GM18498 (cell line): ENCODE data around the gene LLGL2.
"Not testable (repeated sequence)": the region's sequence is repeated elsewhere in the genome, so short reads cannot be mapped to it uniquely, and the experiment has no call there.

Experiments used
- ATAC-seq: cut with Tn5 transposase; IDR thresholded peaks from one replicate; pipeline ENCODE4 v1.9.1; 2021; ENCODE audit warnings: mild to moderate bottlenecking, moderate library complexity; ENCODE audit not compliant: unreplicated experiment

Gene LLGL2

GRCh38 chr17:75588596-75589011, 63.1 kb downstream of the LLGL2 start:
- ATAC-seq, result peak; percentile 23

DNA sequence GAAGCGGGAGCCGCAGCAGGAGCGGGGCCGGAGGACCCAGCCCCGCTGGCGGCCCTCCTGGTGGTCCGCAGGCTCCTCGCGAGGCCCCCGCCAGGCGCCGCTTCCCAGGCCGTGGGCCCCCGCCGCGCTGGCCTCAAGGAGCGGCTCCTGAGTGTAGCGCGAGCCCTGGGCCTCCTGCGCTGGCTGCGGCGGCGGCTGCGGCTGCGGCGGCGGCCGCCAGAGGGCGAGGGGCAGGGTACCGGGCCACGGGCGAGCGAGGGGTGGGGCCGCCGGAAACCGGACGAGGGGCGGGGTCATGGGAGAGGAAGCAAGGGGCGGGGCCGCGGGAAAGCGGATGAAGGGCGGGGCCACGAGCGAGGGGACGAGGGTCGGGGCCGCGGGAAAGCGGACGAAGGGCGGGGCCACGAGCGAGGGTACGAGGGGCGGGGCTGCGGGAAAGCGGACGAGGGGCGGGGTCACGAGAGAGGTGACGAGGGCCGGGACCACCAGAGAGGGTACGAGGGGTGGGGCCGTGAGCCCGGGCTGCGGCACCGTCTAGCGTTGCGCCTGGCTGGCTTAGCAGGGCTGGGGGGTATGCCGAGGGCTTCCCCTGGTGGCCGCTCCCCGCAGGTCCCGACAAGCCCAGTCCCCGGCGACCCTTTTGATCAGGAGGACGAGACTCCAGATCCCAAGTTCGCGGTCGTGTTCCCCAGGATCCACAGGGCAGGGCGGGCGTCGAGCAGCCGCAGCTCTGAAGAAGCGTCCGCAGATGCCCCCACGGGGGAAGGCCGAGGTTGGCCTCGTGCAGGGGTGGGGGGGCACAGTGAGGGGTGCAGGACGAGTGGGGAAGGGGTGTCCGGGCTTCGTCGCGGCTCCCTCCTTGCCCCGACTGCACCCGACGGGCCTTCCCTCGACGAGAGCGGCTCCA, 63.8 kb downstream of the LLGL2 start:
- ATAC-seq, result peak; percentile 86

DNA sequence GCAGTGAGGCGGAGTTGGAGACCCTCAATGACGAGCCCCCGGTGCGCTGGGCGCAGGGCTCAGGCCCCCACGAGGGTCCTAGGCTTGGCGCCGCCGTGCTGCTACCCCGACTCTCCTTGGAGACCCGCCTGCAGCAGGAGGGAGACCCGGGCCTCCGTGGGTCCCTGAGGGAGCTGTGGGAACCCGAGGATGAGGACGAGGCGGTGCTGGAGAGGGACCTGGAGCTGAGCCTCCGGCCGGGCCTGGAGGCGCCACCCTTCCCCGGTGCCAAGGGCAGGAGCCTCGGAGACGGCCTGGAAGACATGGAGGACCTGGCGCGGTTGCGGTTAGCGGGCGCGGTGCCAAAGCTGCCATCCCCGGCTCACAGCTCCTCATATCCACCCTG, 64.4 kb downstream of the LLGL2 start:
- ATAC-seq, result no peak

DNA sequence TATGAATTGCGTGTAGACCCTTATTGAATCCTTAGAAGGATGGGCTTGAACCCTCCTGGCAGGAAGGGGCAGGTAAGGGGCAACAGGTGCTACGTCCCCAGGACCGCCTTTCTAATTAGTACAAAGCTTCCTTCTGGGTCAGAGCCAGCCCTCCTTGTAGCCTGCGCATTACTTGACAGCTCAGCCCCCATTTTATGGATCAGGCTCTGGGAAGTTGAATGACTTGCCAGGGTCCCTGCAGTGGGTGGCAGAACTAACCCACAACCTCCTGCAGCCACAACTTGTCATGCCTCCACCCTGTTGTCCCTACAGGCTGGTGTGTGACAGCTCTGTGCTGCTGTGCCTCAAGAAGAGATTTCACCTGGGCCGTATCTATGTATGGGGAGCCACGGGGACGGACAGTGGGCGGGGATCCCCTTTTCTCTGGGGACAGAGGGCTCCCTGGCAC, 64.8 kb downstream of the LLGL2 start:
- ATAC-seq, result no peak

DNA sequence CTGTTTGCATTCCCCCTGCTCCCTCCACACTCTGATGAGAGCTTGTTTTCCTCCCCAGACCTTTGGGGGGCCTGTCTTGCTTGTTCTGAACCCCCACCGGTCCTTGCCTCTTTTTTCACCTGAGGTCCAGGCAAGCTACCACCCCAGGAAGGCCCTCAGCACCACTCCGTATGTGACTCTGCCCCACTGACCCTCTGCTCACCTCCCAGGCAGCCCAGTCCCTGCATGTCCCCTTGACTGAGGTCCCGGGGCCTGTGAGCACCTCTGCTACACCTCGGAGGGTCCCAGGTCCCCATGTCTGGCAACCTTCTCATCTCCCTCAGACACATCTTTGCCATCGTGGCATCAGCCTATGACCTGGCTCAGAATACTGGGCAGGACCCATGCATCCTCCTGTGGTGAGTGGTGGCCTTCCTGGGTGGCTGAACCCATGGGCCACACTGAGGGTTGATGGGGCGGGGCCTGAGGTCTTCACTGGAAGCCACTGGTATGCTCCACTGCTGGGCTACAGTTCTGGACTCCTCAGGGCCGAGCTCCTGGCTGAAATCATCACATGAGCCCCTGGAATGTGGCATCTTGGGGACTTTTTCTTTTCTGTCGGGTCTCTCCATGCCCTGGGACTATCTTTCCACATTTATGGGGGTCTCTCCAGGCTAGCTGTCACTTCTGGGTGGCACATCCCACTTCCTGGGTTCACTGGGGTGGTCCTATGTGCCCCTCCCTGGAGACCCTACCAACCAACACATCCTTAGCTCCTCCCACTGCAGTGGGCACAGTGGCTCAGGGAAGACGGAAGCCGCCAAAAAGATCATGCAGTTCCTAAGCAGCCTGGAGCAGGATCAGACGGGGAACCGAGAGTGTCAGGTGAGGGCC, 65.6 kb downstream of the LLGL2 start:
- no peak for ATAC-seq

DNA sequence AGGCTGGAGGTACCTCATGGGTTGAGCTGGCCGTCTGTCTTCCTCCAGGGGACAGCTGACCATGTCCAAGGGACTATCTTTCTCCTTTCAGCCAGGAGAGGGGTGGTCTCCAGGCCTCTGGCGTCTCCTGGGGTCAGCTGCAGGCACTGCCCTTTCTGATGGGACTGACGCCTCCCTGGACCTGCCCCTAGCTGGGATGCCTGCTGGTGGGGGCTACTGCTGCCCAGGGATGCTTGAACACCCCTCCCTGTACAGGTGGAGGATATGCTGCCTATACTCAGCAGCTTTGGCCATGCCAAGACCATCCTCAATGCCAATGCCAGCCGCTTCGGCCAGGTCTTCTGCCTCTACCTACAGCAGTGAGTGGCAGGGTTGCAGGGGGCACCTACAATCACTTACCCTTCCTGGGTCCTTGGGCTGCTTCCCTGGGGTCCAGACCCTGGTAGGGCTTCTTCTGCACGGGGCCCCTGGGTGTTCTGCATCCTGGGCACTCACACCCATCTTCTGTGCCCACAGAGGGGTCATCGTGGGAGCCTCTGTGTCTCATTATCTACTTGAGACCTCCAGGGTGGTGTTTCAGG, 66.3 kb downstream of the LLGL2 start:
- no peak for ATAC-seq

GRCh38 chr17:75592348-75593020, 67.0 kb downstream of the LLGL2 start:
- no peak for ATAC-seq

DNA sequence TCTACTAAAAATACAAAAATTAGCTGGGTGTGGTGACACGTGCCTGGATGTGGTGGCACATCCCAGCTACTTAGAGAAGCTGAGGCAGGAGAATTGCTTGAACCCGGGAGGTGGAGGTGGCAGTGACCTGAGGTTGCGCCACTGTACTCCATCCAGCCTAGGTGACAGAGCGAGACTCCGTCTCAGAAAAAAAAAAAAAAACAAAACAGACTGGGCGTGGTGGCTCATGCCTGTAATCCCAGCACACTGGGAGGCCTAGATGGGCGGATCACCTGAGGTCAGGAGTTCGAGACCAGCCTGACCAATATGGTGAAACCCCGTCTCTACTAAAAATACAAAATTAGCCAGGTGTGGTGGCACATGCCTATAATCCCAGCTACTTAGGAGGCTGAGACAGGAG, 67.9 kb downstream of the LLGL2 start:
- ATAC-seq, result not testable (repeated sequence)

DNA sequence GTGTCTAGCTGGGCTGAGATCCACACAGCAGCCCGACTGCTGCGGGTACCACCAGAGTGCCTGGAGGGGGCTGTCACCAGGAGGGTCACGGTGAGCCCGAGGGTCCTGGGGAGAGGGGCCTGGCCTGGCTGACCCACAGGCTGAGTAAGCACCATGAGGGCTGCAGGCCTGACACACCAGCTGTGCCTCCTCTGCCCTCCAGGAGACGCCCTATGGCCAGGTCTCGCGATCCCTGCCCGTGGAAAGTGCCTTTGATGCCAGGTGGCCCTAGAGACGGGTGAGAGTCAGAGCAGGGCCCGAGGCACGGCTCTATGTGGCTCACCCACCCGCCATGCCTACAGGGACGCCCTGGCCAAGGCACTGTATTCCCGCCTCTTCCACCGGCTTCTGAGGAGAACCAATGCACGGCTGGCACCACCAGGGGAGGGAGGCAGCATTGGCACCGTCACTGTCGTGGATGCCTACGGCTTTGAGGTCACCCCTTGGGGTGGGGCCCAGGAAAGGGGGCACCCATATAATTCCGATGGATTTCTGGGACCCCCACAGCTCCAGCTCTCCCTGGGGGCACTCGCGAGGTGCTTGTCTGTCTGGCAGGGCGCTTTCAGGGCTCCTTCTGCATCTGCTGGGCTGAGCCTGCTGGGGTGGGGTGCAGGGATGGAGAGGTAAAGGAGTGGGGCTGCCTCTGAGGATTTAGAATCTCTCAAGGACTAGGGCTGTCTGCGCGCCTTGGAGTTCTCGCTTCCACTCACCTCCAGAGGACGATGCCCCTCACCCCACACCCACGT, 69.2 kb downstream of the LLGL2 start:
- no peak for ATAC-seq

GRCh38 chr17:75595284-75595919, 69.9 kb downstream of the LLGL2 start:
- ATAC-seq, result no peak

GRCh38 chr17:75595920-75596313, 70.4 kb downstream of the LLGL2 start:
- no peak for ATAC-seq

DNA sequence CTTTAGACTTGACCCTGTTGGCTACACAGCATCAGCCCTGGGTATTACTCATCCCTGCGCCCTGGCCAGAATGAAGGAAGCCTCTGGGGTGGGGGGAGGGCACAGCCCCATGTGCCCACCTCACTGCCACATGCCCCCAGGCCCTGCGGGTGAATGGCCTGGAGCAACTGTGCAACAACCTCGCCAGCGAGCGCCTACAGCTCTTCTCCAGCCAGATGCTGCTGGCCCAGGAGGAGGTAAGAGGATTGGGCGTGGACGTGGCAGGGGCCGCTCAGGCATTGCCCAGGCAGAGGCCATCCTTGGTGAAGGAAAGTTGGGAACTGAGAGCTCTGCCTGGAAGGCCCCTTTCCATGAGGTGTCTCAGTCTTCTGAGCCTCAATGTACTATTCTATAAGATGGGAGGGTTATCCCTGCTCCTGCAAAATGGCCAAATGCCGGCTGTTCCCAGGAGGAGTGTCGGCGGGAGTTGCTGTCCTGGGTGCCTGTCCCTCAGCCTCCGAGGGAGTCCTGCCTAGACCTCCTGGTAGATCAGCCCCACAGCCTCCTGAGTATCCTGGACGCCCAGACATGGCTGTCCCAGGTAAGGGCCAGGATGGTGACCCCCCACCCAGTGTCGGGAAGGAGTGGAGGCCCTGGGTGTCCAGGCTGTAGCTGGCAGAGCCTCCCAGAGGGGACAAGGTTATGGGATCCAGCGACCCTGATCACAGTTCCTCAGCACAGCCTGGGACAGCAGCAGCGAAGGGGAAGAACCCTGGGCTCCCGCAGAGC, 71.0 kb downstream of the LLGL2 start:
- ATAC-seq, result no peak

DNA sequence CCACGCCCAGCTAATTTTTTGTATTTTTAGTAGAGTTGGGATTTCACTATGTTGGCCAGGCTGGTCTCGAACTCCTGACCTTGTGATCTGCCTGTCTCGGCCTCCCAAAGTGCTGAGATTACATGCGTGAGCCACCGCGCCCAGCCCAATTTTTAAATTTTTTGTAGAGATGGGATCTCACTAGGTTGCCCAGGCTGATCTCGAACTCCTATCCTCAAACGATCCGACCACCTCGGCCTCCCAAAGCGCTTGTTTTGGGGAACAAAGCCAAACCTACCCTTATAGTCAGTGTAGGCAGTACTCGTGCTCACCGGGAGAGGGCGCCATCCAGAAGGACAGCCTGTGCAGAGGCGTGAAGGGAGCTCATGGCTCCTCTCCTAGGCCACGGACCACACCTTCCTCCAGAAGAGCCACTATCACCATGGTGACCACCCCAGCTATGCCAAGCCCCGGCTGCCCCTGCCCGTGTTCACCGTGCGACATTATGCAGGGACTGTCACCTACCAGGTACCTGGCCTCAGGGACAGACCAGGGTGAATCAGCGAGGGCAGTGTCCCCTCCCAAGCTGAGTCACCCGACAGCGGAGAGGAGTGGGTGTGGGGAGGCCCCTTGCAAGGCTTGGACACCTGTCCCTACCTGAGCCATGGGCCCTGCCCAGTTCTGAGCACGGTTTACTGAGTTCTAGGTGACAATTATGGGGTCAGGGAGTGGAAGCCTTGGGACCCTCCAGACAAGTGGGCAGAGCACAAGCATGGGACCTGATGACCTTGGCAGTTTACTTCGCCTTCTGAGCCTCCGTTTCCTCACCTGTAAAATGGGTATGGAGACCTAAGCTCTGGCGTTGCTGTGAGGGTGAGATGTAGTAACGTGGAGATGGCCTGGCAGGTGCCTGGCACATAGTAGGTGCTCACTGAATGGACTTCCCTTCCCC, 75.8 kb downstream of the LLGL2 start:
- no peak for ATAC-seq

GRCh38 chr17:75602644-75603043, 77.1 kb downstream of the LLGL2 start:
- no peak for ATAC-seq

- no peak for ATAC-seq
These were observed 77.6 kb downstream of the LLGL2 start for GRCh38 chr17:75603123-75603522.

GRCh38 chr17:75604034-75604695, 78.7 kb downstream of the LLGL2 start:
- ATAC-seq, result no peak

DNA sequence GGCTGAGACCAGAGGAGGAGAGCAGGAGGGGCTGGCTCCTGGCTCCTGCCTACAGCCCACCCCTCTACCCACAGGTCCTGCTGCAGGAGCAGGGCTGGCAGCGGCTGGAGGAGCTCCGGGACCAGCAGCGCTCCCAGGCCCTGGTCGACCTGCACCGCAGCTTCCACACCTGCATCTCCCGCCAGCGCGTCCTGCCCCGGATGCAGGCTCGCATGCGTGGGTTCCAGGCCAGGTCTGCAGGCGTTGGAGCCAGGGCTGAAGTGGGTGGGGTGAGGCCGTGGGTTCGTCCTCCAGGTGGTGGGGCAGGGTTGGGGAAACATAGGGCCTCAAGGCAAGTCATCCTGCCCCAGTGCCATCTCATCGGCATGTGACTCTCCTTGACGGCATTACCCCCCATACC, 80.3 kb downstream of the LLGL2 start:
- no peak for ATAC-seq
